HL-60/S4 (cell line): Measurements from ENCODE around the gene DNTT.
"Not testable (repeated sequence)": the region's sequence is repeated elsewhere in the genome, so short reads cannot be mapped to it uniquely, and the experiment has no call there.

Experiments
- in situ Hi-C: fragments of 300-500 bp; cut with MboI; formaldehyde crosslinking; loops from 2 replicates; pipeline ENCODE4 v1.14.3; 2022; ENCODE audit warnings: low sequenced_read_pairs

Gene DNTT

DNA sequence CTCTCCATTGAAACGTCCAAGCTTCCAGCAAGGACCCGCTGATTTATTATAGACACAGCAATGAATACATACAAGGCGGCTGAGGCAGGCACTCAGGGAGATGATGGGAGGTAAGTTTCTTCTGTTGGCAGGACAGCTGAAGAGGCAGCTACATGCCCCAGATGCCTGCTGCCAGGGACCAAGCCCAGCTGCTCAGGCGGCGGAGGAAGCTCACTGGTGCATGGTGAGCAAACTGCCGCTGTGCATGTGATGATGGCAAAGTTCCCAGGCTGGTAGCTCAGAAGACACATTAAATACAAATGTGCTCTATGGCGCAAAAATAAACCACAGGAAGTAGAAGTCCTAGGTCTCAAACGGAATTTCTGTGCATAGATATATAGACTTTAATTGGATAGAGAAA is 2.3 kb downstream of the DNTT start:
- in situ Hi-C loops: no loop called here

DNA sequence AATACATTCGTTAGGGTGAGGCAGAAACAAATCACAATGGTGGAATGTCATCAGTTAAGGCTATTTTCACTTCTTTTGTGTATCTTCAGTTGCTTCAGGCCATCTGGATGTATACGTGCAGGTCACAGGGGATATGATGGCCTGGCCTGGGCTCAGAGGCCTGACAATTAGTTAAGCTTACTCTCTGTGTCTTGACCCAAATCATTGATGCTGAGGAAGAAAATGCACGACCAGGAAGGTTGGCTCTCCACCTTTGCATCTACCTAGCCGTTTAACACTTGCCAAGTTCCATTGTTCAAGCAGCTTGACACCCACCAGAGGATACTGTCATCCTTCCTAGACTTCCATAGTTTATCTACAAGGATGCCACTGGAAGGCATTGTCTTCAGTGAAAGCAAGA is 4.6 kb downstream of the DNTT start:
- in situ Hi-C loops: not testable (repeated sequence)

DNA sequence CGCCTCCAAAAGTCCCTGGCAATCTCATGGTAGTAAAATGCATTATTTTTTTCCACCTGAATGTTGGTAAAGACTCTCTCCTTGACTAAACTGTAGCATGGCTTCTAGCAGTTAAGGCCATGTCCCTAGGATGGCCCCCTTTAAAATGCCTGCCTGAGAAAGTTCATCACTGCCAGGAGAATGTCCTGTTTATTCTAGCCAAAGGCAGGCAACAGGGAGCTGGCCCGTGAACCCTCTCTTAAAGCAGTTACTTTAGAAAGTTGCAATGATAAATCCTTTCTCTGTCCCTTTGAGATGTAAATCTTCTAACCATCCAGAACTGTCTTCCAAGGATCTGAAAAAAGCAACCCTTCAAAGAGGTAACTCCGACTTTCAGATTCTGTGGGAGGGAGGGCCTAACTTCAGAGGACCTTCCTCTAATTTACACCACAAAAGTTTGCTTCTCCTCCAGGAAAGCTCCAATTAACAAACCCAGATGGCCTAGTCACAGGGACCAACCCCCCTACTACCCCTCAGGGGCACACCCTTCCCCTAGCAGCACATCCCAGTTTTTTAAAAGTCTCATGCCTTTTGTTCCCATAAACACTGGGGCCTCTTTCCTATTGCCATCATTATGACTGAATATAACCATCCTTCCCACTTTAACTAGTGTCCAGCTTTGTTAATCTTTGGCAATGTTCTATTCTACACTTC is 5.5 kb downstream of the DNTT start:
- in situ Hi-C loops: no loop called here

DNA sequence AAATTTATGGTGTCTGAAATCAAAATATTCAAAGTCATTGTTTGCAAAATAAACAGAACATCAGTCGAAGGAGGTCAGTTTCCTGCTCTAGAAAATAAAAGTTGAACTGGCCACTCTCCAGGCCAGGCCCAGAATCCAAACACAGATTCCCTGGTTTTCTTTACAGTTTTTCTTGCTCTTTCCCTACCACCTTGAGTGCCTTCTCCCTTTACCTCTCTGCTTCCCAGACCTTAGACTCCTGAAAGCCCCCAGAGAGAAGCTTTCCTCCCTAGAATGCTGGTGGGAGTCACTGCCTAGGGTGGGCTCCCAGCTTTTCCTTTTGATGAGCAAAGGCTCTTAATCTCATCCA is 6.1 kb downstream of the DNTT start:
- in situ Hi-C loops: no loop called here

DNA sequence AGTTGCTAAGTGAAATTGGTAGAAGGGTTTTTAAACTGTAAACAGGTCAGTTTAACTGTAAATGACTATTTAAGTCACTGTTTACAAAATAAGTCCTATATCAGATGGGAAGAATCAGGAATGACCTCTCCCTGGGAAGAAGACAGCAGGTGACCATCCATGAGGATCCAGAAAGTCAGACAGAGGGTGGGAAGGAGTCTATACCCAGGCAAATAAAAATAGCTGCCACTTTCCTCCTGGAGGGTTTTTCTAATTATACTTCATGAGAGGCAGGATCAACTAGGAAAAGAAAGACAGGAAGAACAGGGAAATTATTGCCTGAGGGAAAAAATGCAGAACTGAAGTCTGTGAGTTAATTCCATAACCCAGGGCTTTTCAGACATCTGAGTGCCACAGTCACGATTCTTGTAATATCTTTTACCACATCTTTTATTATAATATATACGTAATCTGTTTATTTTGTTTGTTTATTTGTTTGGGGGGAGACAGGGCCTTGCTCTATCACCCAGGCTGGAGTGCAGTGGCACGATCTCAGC is 7.0 kb downstream of the DNTT start:
- in situ Hi-C loops: no loop called here

DNA sequence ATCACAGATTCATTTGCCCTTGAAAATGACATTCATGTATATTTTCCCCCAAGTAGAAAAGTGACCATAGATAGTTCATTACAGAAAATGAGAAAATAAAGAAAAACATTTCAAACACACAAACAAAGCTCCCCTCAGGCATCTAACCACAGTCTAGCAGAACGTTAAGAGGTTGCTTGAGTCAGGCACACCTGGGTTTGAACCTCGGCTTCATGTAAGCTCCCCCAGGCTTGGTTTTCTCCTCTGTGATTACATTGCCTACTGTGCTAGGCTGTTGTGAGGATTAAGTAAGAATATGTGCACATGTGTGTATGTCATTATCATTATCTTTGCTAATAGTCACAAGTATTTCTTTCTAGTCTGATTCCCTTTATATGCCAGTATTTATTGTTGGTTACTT is 9.1 kb downstream of the DNTT start:
- in situ Hi-C loops: no loop called here

DNA sequence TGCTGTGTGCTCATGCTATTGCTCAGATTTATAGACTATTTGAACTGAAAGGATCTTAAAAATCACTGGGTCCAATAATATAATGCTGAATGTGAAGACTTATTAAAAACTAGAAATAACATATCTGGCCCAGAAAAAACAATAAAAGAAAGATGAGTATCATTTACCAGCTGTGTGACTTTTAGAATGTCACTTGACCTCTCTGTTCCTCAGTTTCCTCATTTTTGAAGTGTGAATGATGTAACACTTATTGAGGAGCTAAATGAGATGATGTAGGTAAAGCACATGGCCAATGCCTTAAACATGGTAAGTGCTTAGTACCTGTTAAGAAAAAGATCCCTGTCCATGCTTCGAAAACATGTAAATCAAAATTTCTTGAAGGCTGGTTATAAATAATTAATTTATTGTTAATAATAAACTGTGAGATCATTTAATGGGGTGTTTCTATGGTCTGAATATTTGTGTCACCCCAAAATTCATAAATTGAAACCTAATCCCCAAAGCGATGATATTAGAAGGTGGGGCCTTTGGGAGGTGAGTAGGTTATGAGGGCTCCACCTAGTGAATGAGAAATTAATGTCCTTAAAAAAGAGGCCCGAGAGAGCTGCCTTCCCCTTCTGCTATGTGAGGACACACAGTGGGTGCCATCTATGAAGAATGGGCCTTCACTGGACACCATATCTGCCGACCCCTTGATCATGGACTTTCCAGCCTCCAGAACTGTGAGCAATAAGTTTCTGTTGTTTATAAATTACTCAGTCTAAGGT is 13.0 kb downstream of the DNTT start:
- in situ Hi-C loops: no loop called here

DNA sequence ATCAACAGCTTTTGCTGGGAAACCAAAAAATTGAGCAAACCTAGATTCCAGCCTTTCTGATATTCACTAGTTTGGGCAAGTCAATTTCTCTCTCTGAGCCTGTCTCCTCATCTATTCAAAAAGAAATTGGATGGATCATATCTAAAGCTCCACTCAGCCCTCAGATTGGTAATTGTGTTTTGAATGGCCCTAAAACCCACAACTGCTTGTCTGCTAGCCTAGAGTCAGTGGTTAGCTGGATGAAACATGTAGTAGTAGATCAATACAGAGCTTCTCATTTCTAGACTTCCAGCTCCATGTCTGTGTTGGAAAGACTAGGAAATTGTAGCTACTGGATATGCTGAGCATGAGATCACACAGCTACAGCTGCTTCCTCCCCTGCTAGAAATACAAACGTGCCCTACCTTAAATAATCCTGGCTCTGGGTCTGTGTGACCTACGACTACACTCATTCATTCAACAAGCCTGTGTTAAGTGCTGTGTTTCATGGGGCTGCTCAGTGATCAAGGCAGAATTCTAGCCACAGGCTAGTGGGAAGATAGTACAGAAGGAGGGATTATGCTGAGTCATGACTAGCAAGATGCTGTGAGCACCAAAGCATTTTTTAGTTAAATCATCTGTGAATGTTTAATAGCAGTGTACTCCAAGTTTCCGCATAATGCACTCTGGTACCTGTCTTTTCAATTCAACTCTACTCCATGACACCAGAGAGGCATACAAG is 15.7 kb downstream of the DNTT start:
- in situ Hi-C loops: no loop called here

DNA sequence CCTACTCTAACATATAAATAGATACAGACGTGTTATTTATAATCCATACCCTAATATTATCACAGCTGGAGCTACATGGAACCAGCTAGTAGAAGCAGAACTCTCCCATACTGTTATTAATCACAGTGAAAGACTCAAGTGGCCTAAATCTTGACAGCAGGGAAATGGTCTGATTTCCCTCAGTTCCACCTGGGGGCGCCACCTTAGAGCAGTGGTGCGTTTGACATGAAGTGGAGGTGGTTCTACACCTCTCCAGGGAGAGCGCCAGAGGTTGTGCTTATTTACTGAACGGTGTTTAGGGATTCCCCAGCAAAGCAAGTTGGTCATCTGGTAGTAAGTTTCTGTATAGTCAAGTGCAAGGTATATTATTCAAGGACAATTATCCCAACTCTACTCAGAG is 17.6 kb downstream of the DNTT start:
- in situ Hi-C loops: no loop called here

DNA sequence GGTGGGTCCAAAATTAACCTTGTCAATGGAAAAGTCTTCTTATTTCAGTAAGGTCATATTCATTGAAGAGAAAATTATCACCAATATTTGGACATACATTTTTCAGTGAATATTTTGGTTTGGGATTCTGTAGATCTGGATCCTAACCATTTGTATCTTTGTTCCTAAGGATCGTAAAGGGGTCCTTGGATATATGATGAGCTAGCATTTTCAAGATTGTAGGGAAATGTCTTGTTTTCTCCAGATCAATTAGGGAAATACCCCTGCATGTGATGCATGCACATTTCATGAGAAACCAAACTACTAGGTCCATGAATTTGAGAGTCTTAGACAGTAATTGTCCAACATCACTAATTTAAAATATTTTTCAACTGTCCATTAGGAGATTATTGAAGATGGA is 18.0 kb downstream of the DNTT start:
- in situ Hi-C loops: no loop called here

DNA sequence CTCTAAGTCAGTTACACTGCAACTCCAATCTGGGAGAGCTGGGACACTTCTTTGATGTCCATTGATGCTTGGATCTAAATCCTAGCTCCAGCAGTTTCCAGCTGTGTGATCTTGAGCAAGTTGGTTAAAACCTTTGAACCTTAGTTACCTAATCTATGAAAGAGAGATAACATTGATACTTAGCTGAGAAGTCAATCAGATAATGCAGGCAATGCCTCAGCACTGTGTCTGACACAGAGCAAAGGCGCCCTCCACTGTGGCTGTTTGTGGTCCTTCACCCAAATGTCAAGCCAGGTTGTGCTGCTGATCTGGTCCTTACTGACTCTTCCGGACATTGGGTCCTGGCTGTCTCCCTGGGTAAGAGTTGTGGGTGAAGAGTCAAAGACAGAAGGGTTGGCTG is 20.2 kb downstream of the DNTT start:
- in situ Hi-C loops: no loop called here

DNA sequence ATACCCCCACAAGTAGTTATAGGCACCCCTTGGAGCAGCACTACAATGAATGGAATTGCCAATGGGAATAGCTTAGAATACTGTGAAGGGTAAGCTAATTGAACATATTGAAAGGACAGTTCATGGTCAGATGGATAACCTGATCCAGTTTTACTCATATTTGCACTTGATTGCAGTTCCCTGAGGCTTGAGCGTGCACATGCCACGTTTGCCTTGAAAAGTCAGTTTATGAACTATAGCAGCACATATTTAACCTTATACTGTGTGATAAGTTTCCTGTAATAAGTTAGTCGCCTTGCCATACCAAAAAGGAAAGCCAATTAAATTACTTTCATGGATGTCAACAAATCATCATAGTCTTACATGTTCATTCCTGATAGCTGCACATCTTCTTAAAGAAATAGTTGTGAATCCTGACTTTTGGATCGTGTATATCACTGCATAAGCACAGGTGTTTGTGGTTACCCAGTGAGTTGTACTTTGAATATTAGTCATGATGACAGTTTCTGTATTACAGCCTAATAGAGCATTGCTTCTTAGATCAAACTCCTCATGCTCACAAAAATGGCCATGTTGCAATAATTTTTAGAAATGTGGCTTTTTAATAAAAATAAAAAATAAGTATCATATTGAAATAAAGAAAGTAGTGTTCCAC is 21.6 kb downstream of the DNTT start:
- in situ Hi-C loops: loop anchor here (25.0 kb wide), 1 partner anchor 314 kb away; no protein-coding TSS in a partner anchor

DNA sequence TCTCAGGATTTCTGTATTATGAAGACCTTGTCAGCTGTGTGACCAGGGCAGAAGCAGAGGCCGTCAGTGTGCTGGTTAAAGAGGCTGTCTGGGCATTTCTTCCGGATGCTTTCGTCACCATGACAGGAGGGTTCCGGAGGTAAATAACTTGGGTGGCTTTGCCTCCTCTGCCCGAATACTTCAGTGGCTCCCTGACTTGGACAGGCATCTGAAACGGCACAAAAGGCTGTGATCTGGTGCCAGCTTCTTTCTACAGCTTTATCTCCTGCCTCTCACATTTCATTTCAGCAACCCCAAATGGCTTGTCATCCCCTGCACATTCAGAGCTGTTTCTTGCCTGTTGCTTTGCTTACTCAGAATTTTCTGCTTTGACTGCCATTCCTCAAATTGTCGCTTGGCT is 23.2 kb downstream of the DNTT start:
- in situ Hi-C loops: loop anchor here (25.0 kb wide), 1 partner anchor 315 kb away; no protein-coding TSS in a partner anchor

DNA sequence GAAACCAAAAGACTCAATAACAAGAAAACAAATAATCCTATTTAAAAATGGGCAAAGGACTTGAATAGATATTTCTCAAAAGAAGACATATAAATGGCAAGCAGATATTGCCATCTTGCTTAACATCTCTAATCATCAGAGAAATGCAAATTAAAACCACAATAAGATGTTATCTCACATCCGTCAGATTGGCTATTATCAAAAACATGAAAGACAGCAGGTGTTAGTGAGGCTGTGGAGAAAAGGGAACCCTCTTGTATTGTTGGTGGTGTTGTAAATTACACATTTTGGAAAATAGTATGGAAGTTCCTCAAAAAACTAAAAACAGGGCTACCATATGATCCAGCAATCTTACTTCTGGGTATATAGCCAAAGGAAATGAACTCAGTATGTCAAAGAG is 28.9 kb downstream of the DNTT start:
- in situ Hi-C loops: loop anchor here (25.0 kb wide), 1 partner anchor 321 kb away; no protein-coding TSS in a partner anchor

DNA sequence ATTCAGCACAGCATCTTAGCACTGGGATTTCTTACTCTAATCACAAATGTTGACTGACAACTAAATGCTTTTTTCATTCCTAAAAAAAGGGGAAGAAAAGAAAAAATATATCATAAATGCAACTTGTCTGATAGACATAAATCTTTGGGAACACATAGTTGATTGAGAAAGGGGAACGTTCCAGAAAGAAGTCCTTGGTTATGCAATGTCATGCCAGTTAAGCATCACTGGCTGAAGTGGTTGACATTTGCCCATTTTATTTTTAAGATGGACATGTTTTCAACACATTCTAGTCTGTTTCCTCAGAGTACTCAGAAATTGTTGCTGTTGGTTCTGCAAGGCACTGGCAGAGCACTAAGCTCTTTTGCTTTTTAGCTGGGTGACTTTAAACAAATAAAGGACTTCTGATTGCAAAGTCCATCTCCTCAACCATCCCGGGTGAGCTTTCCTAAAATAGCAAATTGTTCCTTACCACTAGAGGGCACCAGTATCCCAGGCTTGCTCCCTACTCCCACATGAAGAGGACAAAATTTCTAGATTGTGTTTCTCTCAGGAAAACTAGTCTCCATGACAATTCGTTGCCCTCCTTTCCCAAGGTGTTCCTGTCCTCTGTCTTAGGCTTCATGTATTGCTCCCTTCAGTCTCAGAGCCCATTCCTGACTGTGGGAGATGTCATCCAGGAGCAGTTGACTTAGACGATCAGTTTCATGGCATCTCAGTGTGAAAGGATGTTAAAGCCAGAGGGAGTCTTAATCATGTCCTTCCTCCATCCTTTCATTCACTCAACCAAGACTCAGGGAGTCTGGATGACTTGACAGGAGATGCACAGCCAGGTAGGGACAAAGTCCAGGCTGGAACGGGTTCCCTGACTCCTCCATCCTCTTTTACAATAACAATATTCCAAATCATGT is 30.6 kb downstream of the DNTT start:
- in situ Hi-C loops: loop anchor here (25.0 kb wide), 1 partner anchor 323 kb away; no protein-coding TSS in a partner anchor

DNA sequence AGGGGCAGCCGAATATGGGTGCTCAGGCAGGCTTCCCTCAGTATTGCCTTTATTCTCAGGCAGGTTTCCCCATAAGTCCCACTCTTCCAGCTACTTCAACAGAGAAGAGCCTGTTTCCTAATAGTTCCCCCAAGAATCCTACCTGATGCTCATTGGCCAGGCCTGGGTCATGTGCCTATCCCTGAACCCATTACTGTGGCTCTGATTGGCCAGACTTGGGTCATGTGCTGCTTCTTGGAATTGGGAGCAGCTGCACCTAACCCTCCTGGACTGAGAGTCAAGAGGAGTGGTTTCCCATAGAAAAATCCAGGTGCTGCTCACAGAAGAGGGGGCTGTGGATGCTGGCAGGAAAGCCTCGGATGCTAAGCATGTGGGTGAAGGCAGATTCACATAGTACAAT is 32.9 kb downstream of the DNTT start:
- in situ Hi-C loops: loop anchor here (25.0 kb wide), 1 partner anchor 325 kb away; no protein-coding TSS in a partner anchor

DNA sequence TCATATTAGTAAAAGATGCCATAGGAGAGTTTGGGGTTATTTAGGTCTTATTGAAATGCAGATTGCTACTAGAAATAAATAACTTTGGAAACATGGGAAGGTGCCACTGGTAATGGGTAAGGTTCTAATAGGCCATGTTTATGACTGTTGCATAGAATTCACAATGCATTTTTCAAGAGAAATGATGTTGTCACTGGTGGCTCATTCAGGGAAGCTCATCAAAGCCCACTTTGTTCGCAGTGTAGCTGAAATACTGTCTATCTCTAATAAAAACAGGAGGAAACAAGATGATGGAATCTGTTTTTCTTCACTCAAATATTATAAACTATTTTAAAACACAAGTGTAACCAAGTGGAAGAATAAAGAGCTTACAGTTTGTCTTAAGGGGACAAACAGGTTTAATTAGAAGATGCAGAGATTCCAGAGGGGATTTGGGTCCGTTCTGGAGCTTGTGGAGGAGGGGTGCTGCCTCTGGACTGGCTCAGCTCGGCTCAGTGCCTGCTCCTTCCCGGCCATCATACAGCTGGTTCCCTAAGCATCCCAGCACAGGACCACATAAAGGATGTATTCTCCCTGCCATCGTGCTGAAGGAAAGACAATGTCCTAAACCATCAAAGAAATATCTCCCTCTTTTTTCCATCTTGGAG is 34.2 kb downstream of the DNTT start:
- in situ Hi-C loops: loop anchor here (25.0 kb wide), 1 partner anchor 326 kb away; no protein-coding TSS in a partner anchor

DNA sequence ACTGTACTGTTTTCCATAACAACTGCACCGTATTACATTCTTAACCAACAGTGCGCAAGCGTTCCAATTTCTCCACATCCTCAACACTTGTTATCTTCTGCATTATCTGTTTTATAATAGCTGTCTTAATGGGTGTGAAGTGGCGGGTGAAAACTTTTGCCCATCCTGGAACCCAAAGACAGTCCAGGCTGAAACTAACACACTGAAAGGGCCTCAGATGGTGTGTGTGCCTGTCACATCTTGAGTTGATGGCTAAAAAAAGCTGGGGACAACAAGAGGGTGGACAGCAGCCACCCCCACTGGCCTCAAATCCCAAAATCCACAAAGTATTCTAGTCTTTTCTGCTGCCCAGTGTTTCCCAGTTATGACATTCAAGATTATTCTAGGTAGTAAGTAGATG is 35.1 kb downstream of the DNTT start:
- in situ Hi-C loops: loop anchor here (25.0 kb wide), 1 partner anchor 327 kb away; no protein-coding TSS in a partner anchor
